ENCODE measurements around the gene CDHR1.

GRCh38 chr10:84214046-84214572, 19.8 kb downstream of the CDHR1 start:
- TF ChIP-seq CTCF (IDR thresholded peaks at IDR 0.05; ENCODE audit: poor library complexity, severe bottlenecking) (no peak), EP300 (conservative IDR thresholded peaks at IDR 0.05; ENCODE audit: poor library complexity, severe bottlenecking) (no peak), SMC3 (conservative IDR thresholded peaks at IDR 0.05; ENCODE audit: poor library complexity) (no peak), TAF1 (IDR thresholded peaks at IDR 0.05; ENCODE audit: low read depth) (no peak), REST (IDR thresholded peaks at IDR 0.05; ENCODE audit: borderline replicate concordance) (no peak), RAD21 (conservative IDR thresholded peaks at IDR 0.05) (no peak)
